ENCODE measurements around the gene SBK2. TPM values are rescaled to one million over a fixed set of nuclear protein-coding genes. Genes with fewer than 3 reads are reported as not detected.

The SBK2 gene
- total and polyA plus RNA-seq, 12 donors = 0.39 to 14.1 (median 2.0) TPM

GRCh38 chr19:55553217-55554182 lies 16.6 kb upstream of the SBK2 start:
- no peak for TF ChIP-seq CTCF (IDR thresholded peaks at IDR 0.05)

GRCh38 chr19:55552620-55553019 lies 15.7 kb upstream of the SBK2 start:
- intact Hi-C loops (cut with DNase I) = no loop called here

More at GRCh38 chr19:55553217-55554182, 16.6 kb upstream of the SBK2 start:
- H3K27me3 ChIP-seq = peaks cover 0 to 6% (median 0%) of the 10 kb centered on the region in 7 donors
- no peak for ATAC-seq
- H3K4me1 ChIP-seq = peaks cover 4 to 22% (median 11%) of the 10 kb centered on the region in 9 donors
- intact Hi-C loops (cut with DNase I) = no loop called here
- no peaks in the 10 kb centered on the region for H3K9me3 ChIP-seq
- H3K36me3 ChIP-seq = no peaks in the 10 kb centered on the region
- 50 to 55% methylated on average over 13 of the region's 13 CpGs for WGBS, 2 donors
- H3K27ac ChIP-seq = no peak overlapping the region
- no peak for DNase-seq
- H3K4me3 ChIP-seq = no peak overlapping the region

GRCh38 chr19:55552206-55552605 lies 15.3 kb upstream of the SBK2 start:
- DNase-seq = no peak
- intact Hi-C loops (cut with DNase I) = no loop called here
- TF ChIP-seq CTCF (IDR thresholded peaks at IDR 0.05) = no peak
- Histone ChIP-seq H3K27me3 (peaks cover 0 to 7% (median 0%) of the 10 kb centered on the region in 7 donors), H3K27ac (no peak overlapping the region), H3K9me3 (no peaks in the 10 kb centered on the region), H3K4me1 (peaks cover 5 to 31% (median 17%) of the 10 kb centered on the region in 9 donors), H3K4me3 (no peak overlapping the region), H3K36me3 (no peaks in the 10 kb centered on the region)
- WGBS, 2 donors = 78 to 84% methylated on average over 5 of the region's 5 CpGs
- no peak for ATAC-seq

More at GRCh38 chr19:55552620-55553019, 15.7 kb upstream of the SBK2 start:
- no peak for DNase-seq
- TF ChIP-seq CTCF (IDR thresholded peaks at IDR 0.05) = no peak
- no peaks in the 10 kb centered on the region for H3K9me3 ChIP-seq
- ATAC-seq = no peak
- H3K4me1 ChIP-seq = peaks cover 4 to 27% (median 13%) of the 10 kb centered on the region in 9 donors
- 69 to 74% methylated on average over 13 of the region's 13 CpGs for WGBS, 2 donors
- H3K27me3 ChIP-seq = peaks cover 0 to 7% (median 0%) of the 10 kb centered on the region in 7 donors
- H3K27ac ChIP-seq = no peak overlapping the region
- H3K36me3 ChIP-seq = no peaks in the 10 kb centered on the region
- no peak overlapping the region for H3K4me3 ChIP-seq

GRCh38 chr19:55550321-55550650 lies 13.4 kb upstream of the SBK2 start:
- H3K36me3 ChIP-seq = no peaks in the 10 kb centered on the region
- WGBS, 2 donors = 46 to 53% methylated on average over 7 of the region's 7 CpGs
- peak overlapping the region in 6 of 10 donors; percentile 62 to 77 (median 66) for H3K27ac ChIP-seq
- DNase-seq = no peak
- TF ChIP-seq CTCF (IDR thresholded peaks at IDR 0.05) = peak in 2 of 9 donors; percentile 1 to 33
- intact Hi-C loops (cut with DNase I) = no loop called here
- no peaks in the 10 kb centered on the region for H3K9me3 ChIP-seq
- H3K4me3 ChIP-seq = peak overlapping the region in 4 of 10 donors; percentile 42 to 51 (median 46)
- H3K4me1 ChIP-seq = peaks cover 15 to 48% (median 34%) of the 10 kb centered on the region in 9 donors
- no peak for ATAC-seq
- H3K27me3 ChIP-seq = peaks cover 0 to 7% (median 0%) of the 10 kb centered on the region in 7 donors
